ENCODE measurements around the gene TCEANC2.

Gene TCEANC2

DNA sequence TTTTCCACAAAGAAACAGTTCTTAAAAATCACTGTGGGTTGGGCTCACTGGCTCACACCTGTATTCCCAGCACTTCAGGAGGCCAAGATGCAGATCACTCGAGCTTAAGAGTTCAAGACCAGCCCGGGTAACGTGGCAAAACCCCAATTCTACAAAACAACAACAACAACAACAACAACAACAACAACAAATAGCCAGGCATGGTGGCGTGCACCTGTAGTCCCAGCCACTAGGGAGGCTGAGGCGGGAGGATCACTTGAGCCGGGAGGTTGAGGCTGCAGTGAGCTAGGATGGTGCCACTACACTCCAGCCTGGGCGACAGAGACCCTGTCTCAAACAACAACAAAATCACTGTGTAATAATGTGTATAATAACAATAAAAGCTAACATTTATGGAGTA, 58.6 kb downstream of the TCEANC2 start (continued):
- TF ChIP-seq, protein P1, sequence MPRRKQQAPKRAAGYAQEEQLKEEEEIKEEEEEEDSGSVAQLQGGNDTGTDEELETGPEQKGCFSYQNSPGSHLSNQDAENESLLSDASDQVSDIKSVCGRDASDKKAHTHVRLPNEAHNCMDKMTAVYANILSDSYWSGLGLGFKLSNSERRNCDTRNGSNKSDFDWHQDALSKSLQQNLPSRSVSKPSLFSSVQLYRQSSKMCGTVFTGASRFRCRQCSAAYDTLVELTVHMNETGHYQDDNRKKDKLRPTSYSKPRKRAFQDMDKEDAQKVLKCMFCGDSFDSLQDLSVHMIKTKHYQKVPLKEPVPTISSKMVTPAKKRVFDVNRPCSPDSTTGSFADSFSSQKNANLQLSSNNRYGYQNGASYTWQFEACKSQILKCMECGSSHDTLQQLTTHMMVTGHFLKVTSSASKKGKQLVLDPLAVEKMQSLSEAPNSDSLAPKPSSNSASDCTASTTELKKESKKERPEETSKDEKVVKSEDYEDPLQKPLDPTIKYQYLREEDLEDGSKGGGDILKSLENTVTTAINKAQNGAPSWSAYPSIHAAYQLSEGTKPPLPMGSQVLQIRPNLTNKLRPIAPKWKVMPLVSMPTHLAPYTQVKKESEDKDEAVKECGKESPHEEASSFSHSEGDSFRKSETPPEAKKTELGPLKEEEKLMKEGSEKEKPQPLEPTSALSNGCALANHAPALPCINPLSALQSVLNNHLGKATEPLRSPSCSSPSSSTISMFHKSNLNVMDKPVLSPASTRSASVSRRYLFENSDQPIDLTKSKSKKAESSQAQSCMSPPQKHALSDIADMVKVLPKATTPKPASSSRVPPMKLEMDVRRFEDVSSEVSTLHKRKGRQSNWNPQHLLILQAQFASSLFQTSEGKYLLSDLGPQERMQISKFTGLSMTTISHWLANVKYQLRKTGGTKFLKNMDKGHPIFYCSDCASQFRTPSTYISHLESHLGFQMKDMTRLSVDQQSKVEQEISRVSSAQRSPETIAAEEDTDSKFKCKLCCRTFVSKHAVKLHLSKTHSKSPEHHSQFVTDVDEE (CRISPR knock-in tag; IDR thresholded peaks at IDR 0.05), result no peak
- TF ChIP-seq PPARA (CRISPR knock-in tag; IDR thresholded peaks at IDR 0.05; ENCODE audit: borderline replicate concordance), result no peak

DNA sequence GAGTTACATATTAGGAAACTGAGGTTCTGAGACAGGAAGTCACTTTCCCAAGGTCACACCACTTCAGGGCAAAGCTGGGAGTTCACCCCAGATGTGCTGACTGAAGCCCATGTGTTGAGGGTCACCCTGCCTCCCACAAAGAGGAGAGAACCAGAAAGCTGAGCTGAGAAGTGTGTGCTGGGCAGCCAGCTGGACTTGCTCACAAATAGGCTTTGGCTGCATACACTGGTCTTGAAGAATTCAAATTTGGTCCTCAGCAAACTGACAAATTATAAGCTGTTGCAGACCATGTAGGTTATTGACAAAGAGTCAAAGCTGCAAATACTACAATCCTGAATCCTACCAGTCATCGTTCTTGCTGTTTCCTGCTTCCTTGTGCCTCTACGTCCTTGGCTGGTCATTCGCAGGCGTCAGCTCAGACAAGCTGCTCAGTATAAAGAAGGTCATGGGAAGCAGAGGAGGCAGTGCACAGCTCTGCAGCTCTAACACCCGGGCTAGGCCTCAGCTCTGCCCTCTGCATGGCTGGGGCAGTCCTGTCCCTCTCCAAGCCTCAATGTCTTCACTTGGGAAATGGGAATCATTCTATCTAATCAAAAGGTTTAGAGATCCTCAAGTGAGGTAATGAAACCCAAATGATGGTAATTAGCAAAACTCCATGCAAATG, 59.4 kb downstream of the TCEANC2 start:
- ATAC-seq, result no peak
- no peak for TF ChIP-seq ZC3H10 (CRISPR knock-in tag; IDR thresholded peaks at IDR 0.05)
- TF ChIP-seq GLIS3 (CRISPR knock-in tag; IDR thresholded peaks at IDR 0.05), result no peak
- no peak for TF ChIP-seq PPARA (CRISPR knock-in tag; IDR thresholded peaks at IDR 0.05; ENCODE audit: borderline replicate concordance)
- TF ChIP-seq, protein P2, sequence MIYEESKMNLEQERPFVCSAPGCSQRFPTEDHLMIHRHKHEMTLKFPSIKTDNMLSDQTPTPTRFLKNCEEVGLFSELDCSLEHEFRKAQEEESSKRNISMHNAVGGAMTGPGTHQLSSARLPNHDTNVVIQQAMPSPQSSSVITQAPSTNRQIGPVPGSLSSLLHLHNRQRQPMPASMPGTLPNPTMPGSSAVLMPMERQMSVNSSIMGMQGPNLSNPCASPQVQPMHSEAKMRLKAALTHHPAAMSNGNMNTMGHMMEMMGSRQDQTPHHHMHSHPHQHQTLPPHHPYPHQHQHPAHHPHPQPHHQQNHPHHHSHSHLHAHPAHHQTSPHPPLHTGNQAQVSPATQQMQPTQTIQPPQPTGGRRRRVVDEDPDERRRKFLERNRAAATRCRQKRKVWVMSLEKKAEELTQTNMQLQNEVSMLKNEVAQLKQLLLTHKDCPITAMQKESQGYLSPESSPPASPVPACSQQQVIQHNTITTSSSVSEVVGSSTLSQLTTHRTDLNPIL (CRISPR knock-in tag; IDR thresholded peaks at IDR 0.05; ENCODE audit: low read depth), result no peak
- TF ChIP-seq ESRRG (CRISPR knock-in tag; IDR thresholded peaks at IDR 0.05), result no peak
- TF ChIP-seq ZNF8 (CRISPR knock-in tag; IDR thresholded peaks at IDR 0.05), result no peak

DNA sequence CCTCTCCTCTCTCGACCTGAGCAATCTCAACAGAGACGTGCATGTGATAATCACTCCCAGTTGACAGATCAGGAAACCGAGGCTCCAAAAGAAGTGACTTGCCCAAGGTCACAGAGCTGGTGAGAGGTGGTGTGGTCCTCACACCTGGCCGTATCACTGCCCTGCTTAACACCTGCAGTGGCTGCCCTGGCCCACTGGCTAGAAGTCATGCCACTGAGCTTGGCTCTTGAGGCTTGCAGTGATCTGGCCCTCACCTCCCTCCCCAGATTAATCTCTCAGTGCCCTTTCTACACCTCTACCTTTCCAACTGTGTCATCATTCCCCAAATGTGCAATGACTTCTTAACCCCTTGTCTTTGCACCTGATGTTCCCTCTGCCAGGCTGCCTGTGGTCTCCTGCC, 60.6 kb downstream of the TCEANC2 start:
- TF ChIP-seq ISL1 (CRISPR knock-in tag; IDR thresholded peaks at IDR 0.05), result no peak
- no peak for ATAC-seq

DNA sequence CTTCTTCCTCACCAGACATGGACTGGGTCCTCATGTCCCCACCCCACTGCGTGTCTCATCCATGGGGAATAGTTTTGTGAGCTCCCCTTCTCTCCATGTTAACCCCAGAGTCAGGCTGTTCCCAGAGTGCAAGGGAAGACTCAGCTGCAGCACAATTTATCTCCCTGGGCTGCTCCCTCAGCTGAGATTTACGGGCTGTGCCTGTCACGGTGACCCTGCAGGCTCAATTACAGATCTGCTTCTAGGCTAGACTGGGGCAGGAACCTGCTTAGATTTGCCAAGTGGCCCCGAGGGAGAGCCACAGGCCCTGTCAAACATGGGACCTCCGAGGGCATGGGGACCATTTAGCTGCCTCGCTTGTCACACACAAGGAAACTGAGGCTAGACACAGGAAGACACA, 61.5 kb downstream of the TCEANC2 start:
- no peak for TF ChIP-seq SNAI2 (CRISPR knock-in tag; IDR thresholded peaks at IDR 0.05)
- TF ChIP-seq, protein P3, sequence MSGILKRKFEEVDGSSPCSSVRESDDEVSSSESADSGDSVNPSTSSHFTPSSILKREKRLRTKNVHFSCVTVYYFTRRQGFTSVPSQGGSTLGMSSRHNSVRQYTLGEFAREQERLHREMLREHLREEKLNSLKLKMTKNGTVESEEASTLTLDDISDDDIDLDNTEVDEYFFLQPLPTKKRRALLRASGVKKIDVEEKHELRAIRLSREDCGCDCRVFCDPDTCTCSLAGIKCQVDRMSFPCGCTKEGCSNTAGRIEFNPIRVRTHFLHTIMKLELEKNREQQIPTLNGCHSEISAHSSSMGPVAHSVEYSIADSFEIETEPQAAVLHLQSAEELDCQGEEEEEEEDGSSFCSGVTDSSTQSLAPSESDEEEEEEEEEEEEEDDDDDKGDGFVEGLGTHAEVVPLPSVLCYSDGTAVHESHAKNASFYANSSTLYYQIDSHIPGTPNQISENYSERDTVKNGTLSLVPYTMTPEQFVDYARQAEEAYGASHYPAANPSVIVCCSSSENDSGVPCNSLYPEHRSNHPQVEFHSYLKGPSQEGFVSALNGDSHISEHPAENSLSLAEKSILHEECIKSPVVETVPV (CRISPR knock-in tag; IDR thresholded peaks at IDR 0.05), result no peak
- no peak for TF ChIP-seq OSR1 (CRISPR knock-in tag; IDR thresholded peaks at IDR 0.05)
- TF ChIP-seq ZNF565 (CRISPR knock-in tag; conservative IDR thresholded peaks at IDR 0.05; ENCODE audit: low read depth), result no peak
- no peak for TF ChIP-seq BACH2 (CRISPR knock-in tag; IDR thresholded peaks at IDR 0.05; ENCODE audit: borderline replicate concordance)
- no peak for TF ChIP-seq ESRRG (CRISPR knock-in tag; IDR thresholded peaks at IDR 0.05)
- TF ChIP-seq, protein P4, sequence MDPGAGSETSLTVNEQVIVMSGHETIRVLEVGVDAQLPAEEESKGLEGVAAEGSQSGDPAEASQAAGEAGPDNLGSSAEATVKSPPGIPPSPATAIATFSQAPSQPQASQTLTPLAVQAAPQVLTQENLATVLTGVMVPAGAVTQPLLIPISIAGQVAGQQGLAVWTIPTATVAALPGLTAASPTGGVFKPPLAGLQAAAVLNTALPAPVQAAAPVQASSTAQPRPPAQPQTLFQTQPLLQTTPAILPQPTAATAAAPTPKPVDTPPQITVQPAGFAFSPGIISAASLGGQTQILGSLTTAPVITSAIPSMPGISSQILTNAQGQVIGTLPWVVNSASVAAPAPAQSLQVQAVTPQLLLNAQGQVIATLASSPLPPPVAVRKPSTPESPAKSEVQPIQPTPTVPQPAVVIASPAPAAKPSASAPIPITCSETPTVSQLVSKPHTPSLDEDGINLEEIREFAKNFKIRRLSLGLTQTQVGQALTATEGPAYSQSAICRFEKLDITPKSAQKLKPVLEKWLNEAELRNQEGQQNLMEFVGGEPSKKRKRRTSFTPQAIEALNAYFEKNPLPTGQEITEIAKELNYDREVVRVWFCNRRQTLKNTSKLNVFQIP (CRISPR knock-in tag; IDR thresholded peaks at IDR 0.05; ENCODE audit: borderline replicate concordance, low read depth), result no peak
- no peak for TF ChIP-seq ZNF70 (CRISPR knock-in tag; IDR thresholded peaks at IDR 0.05)
- TF ChIP-seq, protein P2 (CRISPR knock-in tag; IDR thresholded peaks at IDR 0.05; ENCODE audit: low read depth), result no peak
- no peak for TF ChIP-seq ZC3H10 (CRISPR knock-in tag; IDR thresholded peaks at IDR 0.05)
- TF ChIP-seq ZFP30 (CRISPR knock-in tag; IDR thresholded peaks at IDR 0.05), result no peak
- no peak for TF ChIP-seq CSDC2 (CRISPR knock-in tag; IDR thresholded peaks at IDR 0.05)
- no peak for TF ChIP-seq ARNTL (CRISPR knock-in tag; IDR thresholded peaks at IDR 0.05; ENCODE audit: borderline replicate concordance, low read depth)
- no peak for TF ChIP-seq GLIS3 (CRISPR knock-in tag; IDR thresholded peaks at IDR 0.05)
- TF ChIP-seq ZFP3 (CRISPR knock-in tag; IDR thresholded peaks at IDR 0.05), result no peak
- TF ChIP-seq, protein P1 (CRISPR knock-in tag; IDR thresholded peaks at IDR 0.05), result no peak
- no peak for ATAC-seq

Measured in SK-N-SH treated with all-trans-retinoic acid at 6 μM for 48 hours (cell line).